ENCODE measurements around the gene CEMIP.

DNA sequence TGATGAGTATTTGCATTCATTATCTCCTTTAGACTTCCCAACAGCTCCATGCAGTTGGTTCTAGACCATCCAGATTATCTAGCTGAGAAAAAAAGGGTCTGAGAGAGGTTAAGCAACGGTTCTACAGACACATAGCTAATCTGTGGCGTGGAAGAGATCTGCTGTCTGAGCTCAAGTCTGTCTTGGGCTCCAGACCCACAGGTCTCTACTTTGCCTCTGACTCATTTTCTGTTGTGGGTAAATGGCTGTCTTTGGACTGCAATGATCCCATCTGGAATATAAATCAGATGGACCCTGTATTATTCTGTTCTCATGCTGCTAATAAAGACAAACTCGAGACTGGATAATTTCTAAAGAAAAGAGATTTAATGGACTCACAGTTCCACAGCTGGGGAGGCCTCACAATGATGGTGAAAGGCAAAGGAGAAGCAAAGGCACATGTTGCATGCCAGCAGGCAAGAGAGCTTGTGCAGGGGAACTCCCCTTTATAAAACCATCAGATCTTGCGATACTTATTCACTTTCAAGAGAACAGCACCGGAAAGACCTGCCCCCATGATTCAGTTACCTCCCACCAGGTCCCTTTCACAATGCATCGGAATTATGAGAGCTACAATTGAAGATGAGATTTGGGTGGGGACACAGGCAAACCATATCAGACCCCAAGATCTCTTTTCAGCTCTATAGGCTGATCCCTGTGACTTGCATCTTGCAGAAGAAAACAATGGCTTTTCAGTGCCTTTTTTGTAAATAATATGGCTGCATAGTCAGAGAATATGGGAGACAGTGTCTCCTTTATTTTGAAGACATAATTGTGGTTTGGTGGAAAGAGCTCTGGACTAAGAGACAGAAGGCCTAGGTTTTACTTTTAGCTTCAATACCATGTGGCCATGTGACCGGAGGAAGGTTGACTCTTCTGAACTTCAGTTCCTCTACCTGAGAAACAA is 24.7 kb downstream of the CEMIP start:
- TF ChIP-seq, protein P1, sequence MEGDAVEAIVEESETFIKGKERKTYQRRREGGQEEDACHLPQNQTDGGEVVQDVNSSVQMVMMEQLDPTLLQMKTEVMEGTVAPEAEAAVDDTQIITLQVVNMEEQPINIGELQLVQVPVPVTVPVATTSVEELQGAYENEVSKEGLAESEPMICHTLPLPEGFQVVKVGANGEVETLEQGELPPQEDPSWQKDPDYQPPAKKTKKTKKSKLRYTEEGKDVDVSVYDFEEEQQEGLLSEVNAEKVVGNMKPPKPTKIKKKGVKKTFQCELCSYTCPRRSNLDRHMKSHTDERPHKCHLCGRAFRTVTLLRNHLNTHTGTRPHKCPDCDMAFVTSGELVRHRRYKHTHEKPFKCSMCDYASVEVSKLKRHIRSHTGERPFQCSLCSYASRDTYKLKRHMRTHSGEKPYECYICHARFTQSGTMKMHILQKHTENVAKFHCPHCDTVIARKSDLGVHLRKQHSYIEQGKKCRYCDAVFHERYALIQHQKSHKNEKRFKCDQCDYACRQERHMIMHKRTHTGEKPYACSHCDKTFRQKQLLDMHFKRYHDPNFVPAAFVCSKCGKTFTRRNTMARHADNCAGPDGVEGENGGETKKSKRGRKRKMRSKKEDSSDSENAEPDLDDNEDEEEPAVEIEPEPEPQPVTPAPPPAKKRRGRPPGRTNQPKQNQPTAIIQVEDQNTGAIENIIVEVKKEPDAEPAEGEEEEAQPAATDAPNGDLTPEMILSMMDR (IDR thresholded peaks at IDR 0.05; ENCODE audit: insufficient read depth, low read depth, low read length) = no peak
- no peak for TF ChIP-seq EZH2 (IDR thresholded peaks at IDR 0.05; ENCODE audit: insufficient read depth, low read length)
